ENCODE results near the gene PCDHA4.
"Not testable (repeated sequence)": the region's sequence is repeated elsewhere in the genome, so short reads cannot be mapped to it uniquely, and the experiment has no call there.

DNA sequence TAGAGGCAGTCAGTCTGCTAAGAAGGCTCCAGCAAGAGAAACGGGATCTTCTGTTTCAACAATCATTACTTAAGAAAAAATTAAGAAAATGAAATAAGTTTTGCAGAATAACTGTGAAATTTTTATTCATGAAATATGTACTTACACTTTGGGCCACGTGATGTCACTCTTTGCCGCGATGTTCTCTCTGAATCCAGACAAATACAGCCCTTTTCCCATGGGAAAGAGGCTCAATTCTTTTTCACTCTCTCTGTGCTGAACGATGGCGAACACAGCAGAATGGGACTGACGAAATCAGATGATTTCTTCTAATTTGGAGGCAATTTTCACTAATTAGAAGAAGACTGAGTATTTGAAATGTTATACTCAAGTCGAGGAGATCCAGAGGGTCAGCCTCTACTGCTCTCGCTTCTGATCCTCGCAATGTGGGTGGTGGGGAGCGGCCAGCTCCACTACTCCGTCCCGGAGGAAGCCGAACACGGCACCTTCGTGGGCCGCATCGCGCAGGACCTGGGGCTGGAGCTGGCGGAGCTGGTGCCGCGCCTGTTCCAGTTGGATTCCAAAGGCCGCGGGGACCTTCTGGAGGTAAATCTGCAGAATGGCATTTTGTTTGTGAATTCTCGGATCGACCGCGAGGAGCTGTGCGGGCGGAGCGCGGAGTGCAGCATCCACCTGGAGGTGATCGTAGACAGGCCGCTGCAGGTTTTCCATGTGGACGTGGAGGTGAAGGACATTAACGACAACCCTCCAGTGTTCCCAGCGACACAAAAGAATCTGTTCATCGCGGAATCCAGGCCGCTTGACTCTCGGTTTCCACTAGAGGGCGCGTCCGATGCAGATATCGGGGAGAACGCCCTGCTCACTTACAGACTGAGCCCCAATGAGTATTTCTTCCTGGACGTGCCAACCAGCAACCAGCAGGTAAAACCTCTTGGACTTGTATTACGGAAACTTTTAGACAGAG is 41.6 kb downstream of the PCDHA4 start, which contains the start of gene PCDHA9:
- TF ChIP-seq, protein P1, sequence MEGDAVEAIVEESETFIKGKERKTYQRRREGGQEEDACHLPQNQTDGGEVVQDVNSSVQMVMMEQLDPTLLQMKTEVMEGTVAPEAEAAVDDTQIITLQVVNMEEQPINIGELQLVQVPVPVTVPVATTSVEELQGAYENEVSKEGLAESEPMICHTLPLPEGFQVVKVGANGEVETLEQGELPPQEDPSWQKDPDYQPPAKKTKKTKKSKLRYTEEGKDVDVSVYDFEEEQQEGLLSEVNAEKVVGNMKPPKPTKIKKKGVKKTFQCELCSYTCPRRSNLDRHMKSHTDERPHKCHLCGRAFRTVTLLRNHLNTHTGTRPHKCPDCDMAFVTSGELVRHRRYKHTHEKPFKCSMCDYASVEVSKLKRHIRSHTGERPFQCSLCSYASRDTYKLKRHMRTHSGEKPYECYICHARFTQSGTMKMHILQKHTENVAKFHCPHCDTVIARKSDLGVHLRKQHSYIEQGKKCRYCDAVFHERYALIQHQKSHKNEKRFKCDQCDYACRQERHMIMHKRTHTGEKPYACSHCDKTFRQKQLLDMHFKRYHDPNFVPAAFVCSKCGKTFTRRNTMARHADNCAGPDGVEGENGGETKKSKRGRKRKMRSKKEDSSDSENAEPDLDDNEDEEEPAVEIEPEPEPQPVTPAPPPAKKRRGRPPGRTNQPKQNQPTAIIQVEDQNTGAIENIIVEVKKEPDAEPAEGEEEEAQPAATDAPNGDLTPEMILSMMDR (conservative IDR thresholded peaks at IDR 0.05; ENCODE audit: low read length) = not testable (repeated sequence)
- TF ChIP-seq EZH2phosphoT487 (IDR thresholded peaks at IDR 0.05; ENCODE audit: borderline replicate concordance) = not testable (repeated sequence)

Data from Loucy (cell line).